MV-4-11 (cell line): ENCODE data around the gene KLF8.
A peak's percentile ranks its signal among the peaks of the same experiment; 100 is the strongest.
"Not testable (repeated sequence)": the region's sequence is repeated elsewhere in the genome, so short reads cannot be mapped to it uniquely, and the experiment has no call there.

Source experiments
- DNase-seq: peaks from one replicate; lab custom pipeline; 2025; lab: John Stamatoyannopoulos, UW

The KLF8 gene

DNA sequence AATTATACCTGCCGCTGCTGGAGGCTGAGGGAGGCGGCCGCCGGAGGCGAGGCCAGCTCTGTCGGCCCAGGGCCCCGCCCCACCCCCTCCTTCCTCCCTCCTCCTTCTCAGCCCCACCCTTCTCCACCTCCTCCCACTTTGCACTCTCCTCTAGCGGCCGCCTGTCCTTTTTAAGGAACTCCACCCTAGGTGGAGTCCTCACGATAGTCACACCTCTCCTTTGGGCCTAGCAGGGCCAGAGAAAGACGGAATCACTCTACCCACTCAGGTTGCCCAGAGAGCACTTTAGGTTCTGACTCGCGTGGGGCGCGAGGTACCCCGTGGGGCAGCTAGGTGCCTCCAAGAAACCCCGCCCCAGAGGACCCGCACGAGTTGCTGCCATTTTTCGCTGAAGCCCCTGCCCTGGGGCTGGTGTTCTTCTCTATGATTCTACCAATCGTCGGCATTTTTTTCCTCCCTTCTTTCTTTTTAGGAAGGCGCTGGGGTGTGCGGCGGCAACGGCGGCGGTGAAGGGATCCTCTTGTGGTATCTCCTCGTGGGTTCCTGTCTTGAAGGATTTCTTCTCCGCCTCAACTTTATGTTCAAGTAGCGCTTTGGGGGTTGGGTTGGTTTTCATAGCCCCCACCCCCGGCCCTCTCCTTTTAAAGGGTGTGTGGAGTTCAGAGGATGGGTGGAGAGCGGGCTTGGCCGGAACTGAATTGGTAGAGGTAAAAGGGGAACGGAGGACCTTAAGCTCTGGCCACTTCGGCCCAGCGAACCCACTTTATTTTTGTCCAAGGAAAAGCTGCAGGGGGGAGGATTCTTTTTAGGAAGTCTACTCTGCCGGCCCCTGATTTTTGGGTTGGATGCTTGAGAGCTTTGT is at the start of gene KLF8:
Gene KLF8, plus strand, starts transcription at position 136 of the 862 bp plus-strand sequence. CDS start 979 bp downstream, outside the sequence.
- DNase-seq = peak; percentile 0

DNA sequence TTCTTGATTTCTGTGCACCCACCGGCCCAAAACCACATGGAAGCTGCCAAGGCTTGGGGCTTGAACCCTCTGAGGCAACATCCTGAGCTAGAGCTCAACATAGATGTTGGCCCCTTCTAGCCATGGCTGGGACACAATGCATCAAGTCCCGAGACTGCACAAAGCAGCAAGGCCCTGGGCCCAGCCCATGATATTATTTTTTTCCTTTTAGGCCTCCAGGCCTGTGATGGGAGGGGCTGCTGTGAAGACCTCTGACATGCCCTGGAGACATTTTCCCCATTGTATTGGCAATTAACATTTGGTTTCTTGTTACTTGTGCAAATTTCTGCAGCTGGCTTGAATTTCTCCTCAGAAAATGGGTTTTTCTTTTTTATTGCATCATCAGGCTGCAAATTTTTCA is 25.2 kb upstream of the KLF8 start:
- not testable (repeated sequence) for DNase-seq

DNA sequence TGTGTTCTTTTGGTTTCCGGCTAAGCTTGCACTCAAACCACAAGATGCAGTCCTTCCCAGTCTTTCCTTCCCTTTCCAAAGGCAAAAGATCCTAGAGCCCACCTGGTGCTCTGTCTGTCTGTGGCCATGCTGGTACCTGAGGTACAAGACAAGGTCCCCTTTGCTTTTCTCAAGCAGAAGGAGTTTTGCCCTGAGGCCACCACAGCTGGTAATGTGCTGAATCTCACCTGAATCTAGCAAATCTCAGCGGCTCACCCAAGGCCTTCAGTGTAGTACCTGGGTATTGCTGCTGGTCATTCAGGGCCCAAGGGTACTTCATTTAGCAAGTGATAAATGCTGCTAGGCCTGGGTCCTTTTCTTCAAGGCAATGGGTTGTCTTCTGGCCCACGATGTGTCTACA is 20.5 kb upstream of the KLF8 start:
- DNase-seq = no peak

DNA sequence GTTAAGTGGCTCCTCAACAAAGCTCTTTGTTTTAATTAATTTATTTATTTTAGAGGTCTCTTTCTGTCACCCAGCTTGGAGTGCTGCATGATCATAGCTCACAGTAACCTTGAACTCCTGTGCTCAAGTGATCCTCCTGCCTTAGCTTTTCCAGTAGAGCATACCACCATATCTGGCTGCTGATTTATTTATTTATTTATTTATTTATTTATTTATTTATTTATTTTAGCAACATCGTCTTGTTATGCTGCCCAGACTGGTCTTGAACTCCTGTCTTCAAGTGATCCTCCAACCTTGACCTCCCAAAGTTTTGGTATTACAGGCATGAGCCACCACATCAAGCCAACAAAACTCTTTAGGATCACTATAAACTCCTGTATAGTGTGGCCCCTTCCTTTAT is 15.8 kb upstream of the KLF8 start:
- no peak for DNase-seq

DNA sequence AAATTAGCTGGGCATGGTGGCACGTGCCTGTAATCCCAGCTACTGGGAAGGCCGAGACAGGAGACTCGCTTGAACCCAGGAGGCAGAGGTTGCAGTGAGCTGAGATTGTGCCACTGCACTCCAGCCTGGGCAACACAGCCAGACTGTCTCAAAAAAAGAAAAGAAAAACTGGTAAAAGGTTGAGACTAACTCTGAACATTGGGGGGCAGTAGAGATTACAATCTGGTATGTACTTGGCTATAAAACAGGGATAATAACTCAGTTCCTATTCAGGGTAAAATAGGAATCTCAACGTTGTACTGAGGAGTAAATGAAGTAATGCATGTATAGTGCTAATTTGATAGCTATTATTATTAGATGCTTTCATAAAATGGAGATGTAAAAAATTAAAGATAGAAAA is 12.5 kb upstream of the KLF8 start:
- peak; percentile 1 for DNase-seq

DNA sequence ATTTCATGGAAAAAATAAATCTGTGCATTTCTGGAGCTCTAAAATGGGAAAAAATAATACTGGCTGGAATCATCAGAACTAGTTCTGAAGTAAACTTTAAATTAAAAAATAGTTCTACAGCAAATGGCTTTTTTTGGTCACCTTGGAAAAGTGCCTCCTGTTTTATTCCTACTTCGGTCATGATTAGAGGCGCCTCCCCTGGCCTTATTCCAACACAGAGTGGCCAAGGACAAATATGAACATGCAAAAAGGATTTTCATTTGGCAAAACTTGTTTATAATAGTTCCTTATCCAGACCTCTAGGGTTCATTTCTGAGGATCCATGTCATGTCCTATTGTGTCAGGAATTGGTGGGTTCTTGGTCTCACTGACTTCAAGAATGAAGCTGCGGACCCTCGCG is 11.1 kb upstream of the KLF8 start:
- DNase-seq = no peak

DNA sequence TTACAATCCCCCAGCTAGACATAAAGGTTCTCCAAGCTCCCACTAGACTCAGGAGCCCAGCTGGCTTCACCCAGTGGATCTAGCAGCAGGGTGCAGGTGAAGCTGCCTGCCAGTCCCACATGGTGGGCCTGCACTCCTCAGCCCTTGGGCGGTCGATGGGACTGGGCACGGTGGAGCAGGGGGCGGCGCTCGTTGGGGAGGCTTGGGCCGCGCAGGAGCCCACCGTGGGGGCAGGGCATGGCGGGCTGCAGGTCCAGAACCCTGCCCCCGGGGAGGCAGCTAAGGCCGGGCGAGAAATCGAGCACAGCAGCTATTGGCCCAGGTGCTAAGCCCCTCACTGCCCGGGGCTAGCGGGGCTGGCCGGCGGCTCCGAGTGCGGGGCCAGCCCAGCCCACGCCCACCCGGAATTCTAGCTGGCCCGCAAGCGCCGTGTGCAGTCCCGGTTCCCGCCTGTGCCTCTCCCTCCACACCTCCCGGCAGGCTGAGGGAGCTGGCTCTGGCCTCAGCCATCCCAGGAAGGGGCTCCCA is 9.6 kb upstream of the KLF8 start:
- no peak for DNase-seq

DNA sequence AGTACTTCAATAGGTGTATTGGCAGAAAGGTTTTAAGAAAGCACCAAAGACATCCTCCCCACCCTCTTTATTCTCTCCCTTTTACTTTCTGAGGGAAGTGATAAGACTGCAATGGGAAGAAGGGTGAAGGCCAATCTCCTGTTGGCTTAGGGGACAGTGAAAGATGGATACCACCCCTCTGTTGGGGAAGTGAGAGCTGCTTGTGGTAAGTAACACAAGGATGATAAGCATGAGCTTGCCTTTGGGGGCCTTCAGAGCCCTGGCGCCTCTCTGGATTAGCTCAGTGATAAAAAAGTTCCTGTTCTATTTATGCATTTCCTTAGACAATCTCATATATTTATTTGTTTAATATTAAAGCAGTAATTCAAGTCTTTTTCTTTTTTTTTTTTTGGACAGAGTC is 5.2 kb upstream of the KLF8 start:
- peak; percentile 78 for DNase-seq

DNA sequence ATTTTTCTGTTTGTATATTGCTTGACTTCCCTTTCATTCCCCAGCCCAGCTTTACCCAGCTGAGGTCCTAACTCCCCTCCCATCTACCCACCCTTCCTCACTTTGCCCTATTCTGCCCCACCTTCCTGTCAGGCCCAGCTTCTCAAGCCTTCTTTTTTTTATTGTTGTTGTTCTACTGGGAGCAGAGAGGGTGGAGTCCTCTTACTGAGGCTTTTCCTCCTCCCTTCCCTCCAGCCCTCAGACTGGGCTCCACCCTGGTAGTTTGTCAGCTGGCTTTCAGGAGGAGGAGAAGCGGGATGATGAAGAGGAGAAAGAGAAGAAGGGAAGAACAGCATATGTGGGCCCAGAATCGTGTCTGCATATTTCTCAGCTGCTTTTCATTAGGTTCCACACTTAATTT is 3.2 kb upstream of the KLF8 start:
- DNase-seq = no peak

DNA sequence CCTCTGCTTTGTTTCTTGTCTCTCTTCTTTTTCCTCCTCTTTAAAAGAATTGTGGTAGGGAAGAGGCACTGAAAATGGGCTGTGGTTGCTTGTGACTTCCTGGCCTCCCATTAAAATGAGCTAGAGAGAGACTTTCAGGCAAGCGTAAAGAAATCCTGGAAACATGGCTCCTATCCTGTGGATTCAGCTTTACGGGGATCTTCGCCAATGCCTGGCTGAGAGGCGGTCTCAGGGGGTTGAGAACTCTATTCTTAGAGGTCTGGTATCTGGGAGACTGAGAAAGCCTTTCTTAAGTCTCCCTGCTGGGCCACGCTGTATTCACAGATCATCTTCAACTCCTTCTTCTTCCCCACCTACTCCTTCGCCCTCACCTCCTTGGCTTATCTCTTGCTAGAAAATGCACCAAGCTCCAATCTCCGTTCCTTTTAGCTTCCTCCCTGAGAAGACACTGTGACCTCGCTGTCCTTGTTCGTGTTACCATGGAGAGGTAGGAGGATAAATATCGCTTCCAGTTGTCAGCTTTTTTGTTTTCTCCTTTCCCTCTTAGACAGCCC is 542 bp upstream of the KLF8 start:
- no peak for DNase-seq

DNA sequence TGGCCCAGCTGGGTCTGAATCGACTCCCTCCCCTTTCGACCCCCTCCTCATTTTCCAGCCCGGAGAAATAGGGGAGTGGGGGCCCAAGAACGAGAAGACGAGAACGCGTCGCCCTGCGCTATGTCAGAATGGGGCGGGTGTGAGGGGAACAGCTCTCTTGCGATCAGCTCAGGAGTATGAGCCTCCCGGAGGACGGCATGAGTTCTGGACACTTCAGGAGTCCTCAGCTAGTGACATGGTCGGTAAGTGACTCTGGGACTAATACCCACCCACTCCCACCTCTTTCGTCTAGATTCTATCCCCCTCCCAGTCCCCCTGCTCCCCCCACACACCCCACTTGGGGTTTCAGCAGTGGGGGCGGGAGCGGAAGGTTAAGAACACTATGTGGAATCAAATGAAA is 944 bp downstream of the KLF8 start:
- DNase-seq = no peak

DNA sequence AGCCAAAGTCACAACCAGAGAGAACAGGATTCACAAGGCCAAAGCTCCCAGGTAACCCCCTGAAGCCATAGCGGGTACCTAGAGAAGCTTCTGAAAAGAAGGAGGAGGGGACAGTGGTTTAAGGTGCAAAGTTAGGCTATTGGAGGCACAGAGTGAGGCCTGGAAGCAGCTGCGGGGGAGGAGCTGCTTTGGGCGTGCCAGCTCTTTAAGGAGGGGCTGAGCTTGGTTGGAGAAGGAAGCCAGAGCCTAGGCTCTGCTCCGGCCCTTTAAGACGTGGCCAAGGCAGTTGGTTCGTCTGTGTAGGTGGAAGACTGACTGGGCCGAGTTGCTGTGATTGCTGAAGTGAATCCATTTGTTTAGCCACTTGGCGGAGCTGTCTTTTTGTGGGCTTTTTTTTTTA is 1.5 kb downstream of the KLF8 start:
- no peak for DNase-seq

DNA sequence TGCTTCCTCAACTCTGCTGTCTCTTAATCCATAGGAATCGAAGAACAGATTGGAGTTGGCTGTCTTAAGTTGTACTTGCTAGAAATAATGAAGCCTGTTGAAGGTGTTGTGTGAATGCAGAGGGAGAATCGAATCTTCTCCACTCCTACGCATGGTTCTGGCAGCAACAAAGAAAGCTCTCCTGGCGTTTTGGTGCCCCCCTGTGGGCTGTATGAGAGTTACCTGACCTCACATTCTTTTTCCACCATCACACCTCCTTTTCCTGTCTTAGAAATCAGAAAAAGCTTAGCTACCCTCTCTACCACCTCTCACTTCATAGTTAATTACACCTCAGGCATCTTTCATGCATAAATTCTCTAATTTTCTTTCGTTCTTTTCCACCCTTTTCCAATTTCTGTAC is 16.3 kb downstream of the KLF8 start:
- DNase-seq = peak; percentile 11

DNA sequence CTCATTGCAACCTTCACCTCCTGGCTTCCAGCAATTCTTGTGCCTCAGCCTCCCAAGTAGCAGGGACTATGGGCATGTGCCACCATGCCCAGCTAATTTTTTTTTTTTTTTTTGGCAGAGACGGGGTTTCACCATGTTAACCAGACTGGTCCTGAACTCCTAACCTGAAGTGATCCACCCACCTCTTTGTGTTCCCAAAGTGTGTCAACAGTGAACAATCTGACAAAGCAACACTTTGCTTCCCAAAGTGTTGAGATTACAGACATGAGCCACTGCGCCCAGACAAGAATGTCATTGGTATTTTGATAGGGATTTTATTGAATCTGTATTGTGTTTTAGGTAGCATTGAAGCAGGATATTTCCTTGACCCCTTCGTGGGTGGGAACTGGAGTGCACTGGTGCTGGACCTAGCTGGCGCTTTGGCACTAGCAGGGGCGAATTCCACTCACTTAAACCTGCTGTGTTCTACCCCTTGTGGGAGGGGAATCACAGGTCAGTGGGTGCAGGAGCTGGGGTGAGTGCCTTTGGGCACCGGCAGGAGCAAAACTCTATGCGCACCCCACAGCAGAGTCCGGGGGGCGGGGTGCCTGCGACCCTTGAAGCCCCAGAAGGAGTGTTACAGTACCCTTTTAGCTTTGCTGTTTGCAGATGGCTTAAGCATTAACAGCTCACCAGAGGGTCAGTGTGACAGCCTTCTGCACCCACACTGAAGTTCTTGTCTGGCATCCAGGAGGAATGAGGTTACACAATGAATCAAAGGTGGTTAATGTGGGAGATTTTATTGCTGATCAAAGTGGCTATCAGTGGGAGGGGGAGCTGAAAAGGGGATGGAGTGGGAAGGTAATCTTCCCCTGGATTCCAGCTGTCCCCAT is 21.9 kb downstream of the KLF8 start:
- no peak for DNase-seq

DNA sequence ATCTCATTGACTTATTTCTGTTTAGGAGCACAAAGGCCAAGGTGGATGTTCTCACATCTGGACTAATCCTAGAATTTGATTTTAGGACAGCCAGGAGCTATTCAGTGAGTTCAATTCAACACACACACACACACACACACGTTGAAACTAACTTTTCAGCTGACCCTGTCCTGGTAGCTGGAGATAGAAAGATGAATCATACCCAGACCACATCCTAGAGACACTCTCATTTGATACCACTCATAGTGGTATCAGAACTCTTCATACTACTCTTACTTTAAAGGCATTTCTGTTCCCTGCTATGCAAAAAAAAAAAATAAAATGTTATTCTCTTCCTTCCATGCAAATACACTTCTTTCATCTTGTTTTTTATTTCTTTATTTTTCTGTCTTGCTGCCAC is 36.7 kb downstream of the KLF8 start:
- DNase-seq = peak; percentile 1

DNA sequence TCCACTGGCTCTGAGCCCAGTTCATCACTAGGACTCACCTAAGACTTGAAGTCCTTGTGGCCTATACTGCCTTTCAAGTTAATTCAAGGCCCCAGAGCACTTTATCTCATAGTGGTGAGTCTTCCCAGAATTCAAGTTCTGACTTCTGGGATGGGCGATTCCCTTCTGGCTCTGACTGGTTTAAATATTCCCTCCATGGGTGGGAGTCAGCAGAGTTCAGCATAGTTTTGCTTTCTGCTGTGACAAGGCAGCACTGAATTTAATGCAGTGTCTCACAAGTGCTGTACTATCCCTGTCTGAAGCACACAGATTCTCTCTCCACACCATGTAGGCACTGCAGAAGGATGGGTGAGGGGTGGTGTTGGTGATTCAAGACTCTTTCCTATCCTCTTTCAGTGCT is 46.5 kb downstream of the KLF8 start:
- no peak for DNase-seq

DNA sequence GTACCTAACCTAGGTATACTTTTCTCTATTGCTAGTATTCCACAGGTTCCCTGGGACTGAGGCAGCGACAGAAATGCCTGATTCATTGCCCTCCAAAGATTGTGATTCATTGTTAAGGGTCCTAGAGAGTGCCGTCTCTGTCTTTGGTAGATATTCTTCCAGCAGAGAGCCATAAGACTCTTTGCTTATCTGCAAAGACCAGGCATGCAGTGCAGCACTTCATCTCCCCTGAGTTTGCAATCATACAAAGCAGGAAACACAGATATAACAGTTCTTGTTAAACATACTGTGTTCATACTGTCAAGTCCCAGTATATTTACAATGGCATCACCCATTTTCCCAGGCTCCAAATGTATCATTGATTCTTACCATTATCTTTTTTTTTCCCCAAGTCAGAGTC is 47.7 kb downstream of the KLF8 start:
- no peak for DNase-seq

DNA sequence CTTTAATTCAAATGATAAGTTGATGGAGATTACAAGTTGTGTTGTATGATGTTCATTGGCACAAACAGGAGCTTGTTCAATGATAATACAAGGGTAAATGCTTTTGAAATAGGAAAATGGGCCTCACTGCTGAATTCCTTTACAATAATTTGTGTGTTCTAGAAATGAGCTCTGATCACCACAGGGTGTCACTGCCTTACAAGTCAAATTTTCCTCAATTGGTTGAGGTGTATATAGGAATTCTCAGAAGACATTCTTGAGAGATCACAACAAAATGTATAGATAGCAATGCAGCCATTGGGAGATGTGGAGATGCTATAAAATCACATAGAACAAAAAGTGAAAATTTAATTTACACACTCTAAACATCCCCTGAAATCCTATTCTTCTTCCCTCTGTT is 49.6 kb downstream of the KLF8 start:
- DNase-seq = peak; percentile 0

DNA sequence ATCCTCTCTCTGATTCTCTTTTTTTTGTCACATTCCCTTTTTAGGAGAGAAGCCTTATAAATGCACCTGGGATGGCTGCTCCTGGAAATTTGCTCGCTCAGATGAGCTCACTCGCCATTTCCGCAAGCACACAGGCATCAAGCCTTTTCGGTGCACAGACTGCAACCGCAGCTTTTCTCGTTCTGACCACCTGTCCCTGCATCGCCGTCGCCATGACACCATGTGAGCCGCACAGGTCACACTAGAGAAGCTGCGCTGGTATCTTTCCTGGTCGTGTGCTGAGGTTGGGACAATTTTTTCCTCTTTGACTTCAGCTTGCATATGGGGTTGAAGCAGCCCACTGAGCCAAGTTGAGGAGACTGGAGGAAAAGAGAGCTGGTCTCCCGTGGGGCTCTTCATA is 52.1 kb downstream of the KLF8 start:
- DNase-seq = no peak

DNA sequence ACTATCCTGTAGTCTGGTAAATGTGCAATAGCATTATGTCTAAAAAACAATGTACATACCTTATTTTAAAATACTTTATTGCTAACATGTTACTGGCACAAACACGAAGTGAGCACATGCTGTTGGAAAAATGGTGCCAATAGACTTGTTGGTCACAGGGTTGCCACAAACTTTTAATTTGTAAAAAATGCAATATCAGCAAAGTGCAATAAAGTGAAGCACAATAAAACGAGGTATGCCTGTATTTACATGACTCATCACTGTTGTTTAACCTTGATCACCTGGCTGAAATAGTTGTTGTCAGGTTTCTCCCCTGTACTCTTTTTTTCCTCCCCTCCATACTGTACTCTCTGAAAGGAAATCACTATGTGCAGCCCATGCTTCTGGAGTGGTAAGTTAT is 56.5 kb downstream of the KLF8 start:
- DNase-seq = no peak

DNA sequence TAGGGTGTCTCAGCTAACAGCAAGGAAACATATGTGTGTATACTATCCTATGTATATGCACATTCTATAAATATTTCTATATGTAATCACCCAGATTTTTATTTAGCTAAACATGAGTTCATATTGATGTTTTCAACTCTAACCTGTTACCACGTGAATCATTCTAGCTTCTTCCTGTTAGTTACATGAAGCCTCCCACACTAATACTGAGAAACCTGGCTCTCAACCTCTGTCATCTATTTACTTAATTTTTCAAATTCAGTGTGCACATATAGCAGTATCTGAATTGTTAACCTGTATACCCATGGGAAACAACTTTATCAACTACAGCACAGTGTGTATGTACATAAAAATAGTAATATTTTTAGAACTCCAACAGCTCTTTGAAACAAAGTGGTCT is 57.3 kb downstream of the KLF8 start:
- DNase-seq = no peak

DNA sequence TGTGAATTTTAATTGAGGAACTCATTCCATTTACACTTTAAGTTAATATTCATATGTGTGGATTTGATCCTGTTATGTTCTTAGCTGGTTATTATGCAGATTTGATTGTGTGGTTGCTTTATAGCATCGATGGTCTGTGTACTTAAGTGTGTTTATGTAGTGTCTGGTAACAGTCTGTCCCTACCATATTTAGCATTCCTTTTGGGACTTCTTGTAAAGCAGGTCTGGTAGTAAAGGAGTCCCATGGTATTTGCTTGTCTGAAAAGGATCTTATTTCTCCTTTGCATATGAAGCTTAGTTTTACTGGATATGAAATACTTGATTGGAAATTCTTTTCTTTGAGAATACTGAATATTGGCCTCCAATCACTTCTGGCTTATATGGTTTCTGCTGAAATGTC is 76.6 kb downstream of the KLF8 start:
- DNase-seq = no peak

DNA sequence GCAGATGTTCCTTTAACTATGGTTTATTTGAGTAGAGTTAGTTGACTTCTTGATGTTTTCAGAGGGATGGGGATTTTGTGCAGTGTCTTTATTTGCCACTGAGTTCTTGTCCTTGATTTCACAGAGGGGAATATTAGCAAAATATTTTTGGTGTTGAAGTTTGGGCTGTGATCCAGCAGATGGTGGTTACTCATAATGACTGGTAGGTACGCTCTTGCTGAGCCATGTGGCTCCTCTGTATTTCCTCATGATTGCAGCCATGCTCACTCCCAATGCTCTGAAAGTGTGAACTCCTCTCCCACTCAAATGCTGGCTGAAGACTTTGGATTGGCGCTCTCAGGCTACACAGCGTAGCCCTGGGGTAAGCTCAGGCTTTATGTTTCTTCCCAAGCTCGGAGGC is 77.7 kb downstream of the KLF8 start:
- no peak for DNase-seq
